Naive B cell (primary cell): ENCODE measurements around the gene MN1. TPM values are rescaled to one million over a fixed set of nuclear protein-coding genes. Genes with fewer than 3 reads are reported as not detected.

Source experiments
- ATAC-seq, 2 donors: fragments of 150-1000 bp; cut with Tn5 transposase; 2 replicates each; pipeline ENCODE4 v1.10.0; 2021; ENCODE audit warnings: low read depth in 2 of 2, mild to moderate bottlenecking in 2 of 2, moderate library complexity in 2 of 2
- DNase-seq: peaks from one replicate; pipeline ENCODE4 v3.0.0; 2022
- H3K27ac Mint-ChIP-seq, 6 donors: one replicate each; pipeline ENCODE4 v1.8.0; 2020 to 2022; ENCODE audit warnings: mild to moderate bottlenecking in 6 of 6, mixed read lengths in 6 of 6, moderate library complexity in 5 of 6, inconsistent platforms in 2 of 6
- H3K27me3 Mint-ChIP-seq, 3 donors: one replicate each; pipeline ENCODE4 v1.8.0; 2021 to 2022; ENCODE audit warnings: mixed read lengths in 3 of 3, mild to moderate bottlenecking in 1 of 3
- H3K36me3 Mint-ChIP-seq, 2 donors: one replicate each; pipeline ENCODE4 v1.8.0; 2020 to 2022; ENCODE audit warnings: mixed read lengths in 2 of 2, inconsistent platforms in 1 of 2, mild to moderate bottlenecking in 1 of 2
- H3K4me1 Mint-ChIP-seq, 3 donors: one replicate each; pipeline ENCODE4 v1.8.0; 2020 to 2022; ENCODE audit warnings: mixed read lengths in 3 of 3, inconsistent platforms in 1 of 3, mild to moderate bottlenecking in 1 of 3, moderate library complexity in 1 of 3
- H3K4me3 Mint-ChIP-seq, 8 donors: one replicate each; pipeline ENCODE4 v1.8.0; 2020 to 2022; ENCODE audit warnings: mild to moderate bottlenecking in 8 of 8, mixed read lengths in 8 of 8, moderate library complexity in 8 of 8, inconsistent platforms in 2 of 8
- H3K9me3 Mint-ChIP-seq, 7 donors: one replicate each; pipeline ENCODE4 v1.8.0; 2020 to 2022; ENCODE audit warnings: mixed read lengths in 7 of 7, mild to moderate bottlenecking in 5 of 7, inconsistent platforms in 2 of 7, moderate library complexity in 1 of 7
- polyA plus RNA-seq, 6 donors: library from polyadenylated mRNA; unstranded; fragments of 300-500 nt; fragmentation: Illumina TruSeq; gene quantifications; one replicate each; pipeline ENCODE4 v1.2.3, GENCODE V29; 2021; ENCODE audit warnings: low read depth in 6 of 6

Gene MN1
- polyA plus RNA-seq, 6 donors from 2014 or later, result not detected

DNA sequence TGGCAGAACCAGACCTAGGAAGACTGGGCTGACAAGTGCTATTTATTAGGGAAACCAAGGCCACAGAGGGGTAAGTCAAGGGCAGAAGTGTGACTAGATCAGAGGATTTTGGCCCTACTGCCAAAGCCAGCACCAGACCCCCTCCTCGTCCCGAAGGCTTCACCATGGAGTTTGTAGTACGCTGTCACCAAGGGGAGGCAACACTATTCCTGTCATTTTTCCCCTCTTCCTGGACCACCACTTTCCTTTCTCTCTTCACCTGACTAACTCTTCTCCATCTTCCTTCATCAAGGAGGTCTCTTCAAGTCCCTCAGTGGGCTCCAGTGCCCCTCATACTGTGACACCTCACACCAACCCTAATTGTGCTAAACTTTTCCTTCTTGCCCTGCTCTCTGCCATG is 34.9 kb downstream of the MN1 start:
- H3K27ac Mint-ChIP-seq, result peak overlapping the region in 1 of 6 donors; percentile 43
- H3K27me3 Mint-ChIP-seq, result peaks cover 0 to 7% (median 0%) of the 10 kb centered on the region in 3 donors
- H3K4me3 Mint-ChIP-seq, result peak overlapping the region in 1 of 8 donors; percentile 0
- no peak for ATAC-seq
- peaks cover 0 to 2% (median 0%) of the 10 kb centered on the region in 7 donors for H3K9me3 Mint-ChIP-seq
- no peaks in the 10 kb centered on the region for H3K4me1 Mint-ChIP-seq
- DNase-seq, result no peak
- H3K36me3 Mint-ChIP-seq, result no peaks in the 10 kb centered on the region

DNA sequence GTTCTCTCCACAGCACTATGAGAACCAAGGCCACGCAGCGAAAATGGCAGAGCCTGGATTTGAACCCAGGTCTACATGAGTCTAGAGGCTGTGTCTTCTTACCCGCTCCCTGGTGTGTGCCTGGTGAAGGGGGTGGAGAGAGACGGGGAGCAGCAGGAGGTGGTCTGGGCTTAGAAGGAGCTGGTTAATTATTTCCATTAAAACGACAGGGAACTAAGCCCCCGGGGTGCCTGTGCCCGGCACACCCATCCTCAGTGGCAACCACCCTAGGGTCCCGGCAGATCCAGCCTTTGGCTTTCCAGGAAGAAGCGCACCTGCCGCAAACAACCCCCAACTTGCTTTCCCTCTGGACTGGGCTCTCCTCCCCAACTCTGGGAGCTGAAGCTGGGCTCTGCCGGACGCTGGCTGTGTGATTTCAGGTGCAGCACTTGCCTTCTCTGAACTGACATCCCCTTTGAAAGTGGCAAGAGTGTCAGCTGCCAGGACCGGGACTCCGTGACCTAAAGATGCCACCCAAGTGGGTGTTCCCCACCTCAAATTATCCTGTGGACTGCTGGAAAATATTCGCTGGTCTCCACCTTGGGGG is 35.8 kb downstream of the MN1 start:
- peaks cover 0 to 8% (median 4%) of the 10 kb centered on the region in 3 donors for H3K4me1 Mint-ChIP-seq
- no peak overlapping the region for H3K4me3 Mint-ChIP-seq
- DNase-seq (no peak), ATAC-seq (no peak)
- H3K9me3 Mint-ChIP-seq, result peaks cover 0 to 2% (median 0%) of the 10 kb centered on the region in 7 donors
- peak overlapping the region in 1 of 6 donors; percentile 69 for H3K27ac Mint-ChIP-seq
- H3K27me3 Mint-ChIP-seq, result peaks cover 0 to 7% (median 3%) of the 10 kb centered on the region in 3 donors
- H3K36me3 Mint-ChIP-seq, result no peaks in the 10 kb centered on the region

GRCh38 chr22:27764722-27765236 is 36.8 kb downstream of the MN1 start:
- H3K27me3 Mint-ChIP-seq, result peaks cover 0 to 7% (median 7%) of the 10 kb centered on the region in 3 donors
- no peak for ATAC-seq
- DNase-seq, result no peak
- H3K36me3 Mint-ChIP-seq, result no peaks in the 10 kb centered on the region
- H3K9me3 Mint-ChIP-seq, result peaks cover 0 to 2% (median 0%) of the 10 kb centered on the region in 7 donors
- no peak overlapping the region for H3K27ac Mint-ChIP-seq
- H3K4me3 Mint-ChIP-seq, result no peak overlapping the region
- H3K4me1 Mint-ChIP-seq, result peaks cover 0 to 8% (median 4%) of the 10 kb centered on the region in 3 donors

DNA sequence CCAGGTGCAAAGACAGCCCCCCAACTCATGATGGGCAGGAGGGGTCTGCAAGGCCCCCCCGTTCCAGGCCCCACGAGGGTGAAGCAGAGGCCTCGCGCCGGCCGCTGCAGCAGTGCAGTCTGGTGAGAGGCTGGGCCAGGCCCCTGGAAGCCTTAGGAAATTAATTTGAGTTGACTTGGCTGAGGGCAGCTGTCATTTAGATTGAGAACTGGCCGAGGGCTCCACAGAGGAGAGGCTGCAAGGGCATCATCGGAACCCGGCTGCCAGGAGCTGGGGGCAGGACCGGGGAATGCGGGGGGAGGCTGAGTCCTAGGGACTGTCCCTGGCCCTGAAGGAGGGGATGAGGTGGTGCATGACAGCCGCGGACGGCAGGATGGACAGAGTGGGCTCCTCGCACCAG is 39.9 kb downstream of the MN1 start:
- DNase-seq (no peak), ATAC-seq (no peak)
- Mint-ChIP-seq H3K27me3 (peaks cover 0 to 7% (median 7%) of the 10 kb centered on the region in 3 donors), H3K4me1 (peaks cover 0 to 8% (median 4%) of the 10 kb centered on the region in 3 donors), H3K9me3 (no peaks in the 10 kb centered on the region), H3K36me3 (no peaks in the 10 kb centered on the region), H3K27ac (no peak overlapping the region), H3K4me3 (peak overlapping the region in 1 of 8 donors; percentile 47)

GRCh38 chr22:27761000-27761399 is 40.6 kb downstream of the MN1 start:
- H3K27me3 Mint-ChIP-seq, result peaks cover 0 to 7% (median 7%) of the 10 kb centered on the region in 3 donors
- DNase-seq (no peak), ATAC-seq (no peak)
- H3K9me3 Mint-ChIP-seq, result no peaks in the 10 kb centered on the region
- H3K36me3 Mint-ChIP-seq, result no peaks in the 10 kb centered on the region
- H3K27ac Mint-ChIP-seq, result no peak overlapping the region
- H3K4me3 Mint-ChIP-seq, result no peak overlapping the region
- peaks cover 0 to 8% (median 4%) of the 10 kb centered on the region in 3 donors for H3K4me1 Mint-ChIP-seq

GRCh38 chr22:27760474-27760873 is 41.1 kb downstream of the MN1 start:
- H3K27ac Mint-ChIP-seq, result no peak overlapping the region
- DNase-seq, result no peak
- no peaks in the 10 kb centered on the region for H3K9me3 Mint-ChIP-seq
- H3K27me3 Mint-ChIP-seq, result peaks cover 0 to 7% (median 7%) of the 10 kb centered on the region in 3 donors
- H3K4me3 Mint-ChIP-seq, result no peak overlapping the region
- peaks cover 0 to 8% (median 4%) of the 10 kb centered on the region in 3 donors for H3K4me1 Mint-ChIP-seq
- H3K36me3 Mint-ChIP-seq, result no peaks in the 10 kb centered on the region
- ATAC-seq, result no peak

DNA sequence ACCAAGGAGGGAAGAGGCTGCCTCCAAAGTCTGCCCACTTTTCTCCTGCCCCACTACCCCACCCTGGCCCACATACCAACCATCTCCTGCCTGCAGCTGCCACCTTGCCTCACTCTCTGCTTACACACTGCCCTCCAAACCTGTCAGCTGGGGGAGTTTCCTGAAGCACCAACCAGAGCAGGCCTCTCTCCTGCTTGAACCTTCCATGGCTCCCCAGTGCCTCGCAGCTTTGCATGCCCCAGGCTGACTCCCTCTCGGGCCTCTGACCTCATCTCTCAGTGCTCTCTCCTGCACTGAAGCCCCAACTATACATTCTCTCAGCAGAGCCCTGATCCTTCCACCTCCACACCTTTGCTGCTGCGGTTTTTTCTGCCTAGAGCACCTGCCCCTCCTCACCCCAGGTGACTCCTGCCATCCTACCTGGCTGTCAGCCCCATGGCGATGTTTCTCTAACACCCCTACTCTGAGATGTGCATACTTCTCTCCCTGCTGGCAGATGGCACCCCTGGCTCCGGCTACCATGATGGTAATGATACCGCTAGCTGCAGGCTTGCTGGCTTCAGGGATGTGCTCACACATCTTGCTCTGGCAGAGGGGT is 43.5 kb downstream of the MN1 start:
- DNase-seq, result no peak
- no peak for ATAC-seq
- no peaks in the 10 kb centered on the region for H3K9me3 Mint-ChIP-seq
- peaks cover 0 to 8% (median 4%) of the 10 kb centered on the region in 3 donors for H3K4me1 Mint-ChIP-seq
- H3K36me3 Mint-ChIP-seq, result no peaks in the 10 kb centered on the region
- peaks cover 0 to 7% (median 0%) of the 10 kb centered on the region in 3 donors for H3K27me3 Mint-ChIP-seq
- no peak overlapping the region for H3K27ac Mint-ChIP-seq
- H3K4me3 Mint-ChIP-seq, result no peak overlapping the region

DNA sequence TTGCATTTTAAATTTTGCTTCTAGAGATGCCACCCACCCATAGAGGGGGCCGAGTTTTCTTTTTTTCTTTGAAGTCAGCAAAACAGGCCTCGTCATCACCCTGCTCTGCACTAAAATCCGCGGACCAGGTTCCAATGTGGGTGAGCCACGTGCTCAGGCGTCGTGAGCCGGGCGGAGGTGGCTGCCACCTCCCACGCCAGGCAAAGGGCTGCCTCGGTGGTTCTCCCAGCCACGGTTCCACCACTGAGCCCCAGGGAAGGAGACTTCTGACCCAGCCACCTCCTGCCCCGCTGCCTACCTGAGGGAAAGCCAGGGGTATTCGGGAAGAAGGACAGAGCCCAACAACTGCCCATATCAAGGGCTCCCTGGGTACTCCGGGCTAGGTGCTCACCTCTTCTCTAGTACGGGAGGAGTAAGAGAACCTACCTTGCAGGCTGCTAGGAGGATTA is 45.3 kb downstream of the MN1 start:
- peaks cover 0 to 4% (median 4%) of the 10 kb centered on the region in 3 donors for H3K4me1 Mint-ChIP-seq
- DNase-seq (no peak), ATAC-seq (no peak)
- no peaks in the 10 kb centered on the region for H3K9me3 Mint-ChIP-seq
- no peak overlapping the region for H3K27ac Mint-ChIP-seq
- H3K4me3 Mint-ChIP-seq, result no peak overlapping the region
- no peaks in the 10 kb centered on the region for H3K36me3 Mint-ChIP-seq
- peaks cover 0 to 7% (median 0%) of the 10 kb centered on the region in 3 donors for H3K27me3 Mint-ChIP-seq

- no peaks in the 10 kb centered on the region for H3K36me3 Mint-ChIP-seq
- H3K4me3 Mint-ChIP-seq, result no peak overlapping the region
- no peak overlapping the region for H3K27ac Mint-ChIP-seq
- DNase-seq (no peak), ATAC-seq (no peak)
- peaks cover 0 to 3% (median 0%) of the 10 kb centered on the region in 3 donors for H3K27me3 Mint-ChIP-seq
- no peaks in the 10 kb centered on the region for H3K9me3 Mint-ChIP-seq
- no peaks in the 10 kb centered on the region for H3K4me1 Mint-ChIP-seq
Observed at GRCh38 chr22:27755521-27756211, 45.9 kb downstream of the MN1 start.

GRCh38 chr22:27754888-27755480 is 46.6 kb downstream of the MN1 start:
- H3K36me3 Mint-ChIP-seq, result no peaks in the 10 kb centered on the region
- H3K4me3 Mint-ChIP-seq, result no peak overlapping the region
- no peaks in the 10 kb centered on the region for H3K27me3 Mint-ChIP-seq
- ATAC-seq (no peak), DNase-seq (no peak)
- no peaks in the 10 kb centered on the region for H3K4me1 Mint-ChIP-seq
- no peak overlapping the region for H3K27ac Mint-ChIP-seq
- no peaks in the 10 kb centered on the region for H3K9me3 Mint-ChIP-seq

GRCh38 chr22:27754247-27754887 is 47.2 kb downstream of the MN1 start:
- ATAC-seq (no peak), DNase-seq (no peak)
- Mint-ChIP-seq H3K4me1 (no peaks in the 10 kb centered on the region), H3K27ac (peak overlapping the region in 1 of 6 donors; percentile 56), H3K4me3 (no peak overlapping the region), H3K9me3 (no peaks in the 10 kb centered on the region), H3K27me3 (peaks cover 0 to 2% (median 0%) of the 10 kb centered on the region in 3 donors), H3K36me3 (no peaks in the 10 kb centered on the region)

DNA sequence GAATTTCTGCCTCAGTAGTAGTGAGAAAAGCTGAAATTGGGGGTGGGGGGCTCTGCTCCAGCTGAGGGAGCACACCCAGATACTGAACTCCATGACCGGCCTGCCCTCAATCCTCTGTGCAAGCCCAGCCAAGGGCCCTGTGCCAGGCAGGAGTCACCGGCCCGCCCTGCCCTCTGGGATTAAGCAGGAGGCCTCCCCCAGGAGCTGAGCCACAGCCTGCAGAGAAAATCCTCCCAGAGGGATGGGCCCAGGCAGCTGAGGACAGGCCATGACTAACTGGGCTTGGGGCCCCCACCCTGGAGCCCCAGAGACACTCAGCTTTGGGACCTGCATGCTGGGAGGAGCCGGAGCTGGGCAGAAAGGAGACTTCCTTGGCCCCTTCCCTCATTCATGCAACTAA is 48.8 kb downstream of the MN1 start:
- DNase-seq (no peak), ATAC-seq (no peak)
- Mint-ChIP-seq H3K9me3 (no peaks in the 10 kb centered on the region), H3K4me1 (no peaks in the 10 kb centered on the region), H3K36me3 (no peaks in the 10 kb centered on the region), H3K27ac (no peak overlapping the region), H3K4me3 (no peak overlapping the region), H3K27me3 (peaks cover 0 to 4% (median 0%) of the 10 kb centered on the region in 3 donors)

DNA sequence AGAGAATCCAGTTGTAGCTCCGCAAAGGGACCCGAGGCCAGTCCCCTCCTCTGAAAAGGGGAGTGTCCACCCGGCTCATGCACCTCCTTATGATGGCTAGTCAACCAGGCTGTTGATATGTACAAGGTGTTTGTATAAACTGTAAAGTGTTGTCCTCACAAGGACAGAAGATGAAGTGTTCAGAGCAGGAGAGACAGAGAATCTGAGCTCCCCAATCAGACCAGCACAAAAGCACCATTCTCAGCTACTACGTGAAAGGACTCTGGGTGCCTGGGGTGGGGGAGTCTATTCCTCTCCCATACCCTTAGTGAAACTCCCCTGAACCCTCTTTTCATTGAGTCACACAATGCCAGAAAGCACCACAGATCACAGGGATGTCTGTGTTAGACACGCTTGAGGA is 49.4 kb downstream of the MN1 start:
- Mint-ChIP-seq H3K27ac (no peak overlapping the region), H3K4me3 (no peak overlapping the region), H3K27me3 (peaks cover 0 to 4% (median 0%) of the 10 kb centered on the region in 3 donors), H3K9me3 (no peaks in the 10 kb centered on the region), H3K36me3 (no peaks in the 10 kb centered on the region), H3K4me1 (no peaks in the 10 kb centered on the region)
- DNase-seq (no peak), ATAC-seq (no peak)
